ENCODE data around the gene GOLIM4. TPM values are rescaled to one million over a fixed set of nuclear protein-coding genes. Genes with fewer than 3 reads are reported as not detected.

Gene GOLIM4
- total RNA-seq, 1 experiment from 2014 or later, result 24.6 TPM

- Histone ChIP-seq H3K9me3 (ENCODE audit: control insufficient read depth, low read depth, low read length) (no peaks in the 10 kb centered on the region), H2BK12ac (ENCODE audit: insufficient read length, low read depth, low read length) (no peak overlapping the region), H2BK15ac (ENCODE audit: low read depth, low read length) (no peak overlapping the region), H4K8ac (replicated peaks; ENCODE audit: insufficient read length, low read depth, low read length) (no peak overlapping the region), H3K27ac (ENCODE audit: insufficient read length, low read depth, low read length) (no peak overlapping the region), H4K5ac (ENCODE audit: insufficient read length, low read depth, low read length) (no peak overlapping the region), H4K91ac (ENCODE audit: insufficient read length, low read depth, low read length) (no peak overlapping the region), H3K18ac (ENCODE audit: insufficient read length, low read depth, low read length) (no peak overlapping the region), H3T11ph (ENCODE audit: low read length) (no peak overlapping the region), H2BK5ac (ENCODE audit: insufficient read length, low read length) (no peak overlapping the region), H3K56ac (ENCODE audit: insufficient read length, low read depth, low read length) (no peak overlapping the region), H2AFZ (ENCODE audit: low read length) (no peak overlapping the region), H3K4me2 (ENCODE audit: insufficient read depth, insufficient read length, low read length) (no peak overlapping the region), H2BK20ac (ENCODE audit: low read depth, low read length, poor library complexity, severe bottlenecking) (no peak overlapping the region), H3K9ac (ENCODE audit: extremely low read depth, insufficient read length, low read length) (no peak overlapping the region), H3K23ac (ENCODE audit: insufficient read length, low read depth, low read length) (no peak overlapping the region), H2BK120ac (ENCODE audit: low read depth, low read length, poor library complexity, severe bottlenecking) (no peak overlapping the region), H3K79me2 (ENCODE audit: insufficient read depth, low read length) (no peaks in the 10 kb centered on the region), H4K20me1 (ENCODE audit: control insufficient read depth, insufficient read depth, insufficient read length) (no peaks in the 10 kb centered on the region), H2AK5ac (ENCODE audit: insufficient read length, low read length) (no peak overlapping the region), H3K23me2 (ENCODE audit: insufficient read length, low read depth, low read length, poor library complexity, severe bottlenecking) (no peaks in the 10 kb centered on the region), H3K14ac (ENCODE audit: insufficient read depth, low read length) (no peak overlapping the region), H3K4me1 (ENCODE audit: insufficient read depth, low read length) (no peaks in the 10 kb centered on the region), H3K27me3 (ENCODE audit: insufficient read depth, low read length) (no peaks in the 10 kb centered on the region), H3K79me1 (ENCODE audit: insufficient read depth, low read depth, low read length, poor library complexity, severe bottlenecking) (no peaks in the 10 kb centered on the region), H3K4ac (ENCODE audit: low read depth, low read length) (no peak overlapping the region)
- WGBS (ENCODE audit: extremely low coverage, insufficient read length, low lambda C conversion rate), result no CpG with 5 or more reads among the region's 1 CpG
- Mint-ChIP-seq H3K4me3 (no peak overlapping the region), H3K27me3 (ENCODE audit: low read depth) (no peaks in the 10 kb centered on the region), H3K9me3 (no peaks in the 10 kb centered on the region), H3K4me1 (no peaks in the 10 kb centered on the region), H3K36me3 (ENCODE audit: insufficient read depth in 1 of 3, low read depth in 3 of 3) (no peaks in the 10 kb centered on the region), H3K27ac (no peak overlapping the region)
- no peak for TF ChIP-seq CTCF (conservative IDR thresholded peaks at IDR 0.05)
- DNase-seq, result no peak
Measured at GRCh38 chr3:167969548-167969947, 126.2 kb downstream of the GOLIM4 start.
